Naive thymus-derived CD8-positive, alpha-beta T cell (primary cell): ENCODE results near the gene L1TD1. TPM values are rescaled to one million over a fixed set of nuclear protein-coding genes. Genes with fewer than 3 reads are reported as not detected.
A peak's percentile ranks its signal among the peaks of the same experiment; 100 is the strongest.
"Not testable (repeated sequence)": the region's sequence is repeated elsewhere in the genome, so short reads cannot be mapped to it uniquely, and the experiment has no call there.

Source experiments
- ATAC-seq, 2 donors: fragments of 150-1000 bp; cut with Tn5 transposase in 1 of 2; sonication (Bioruptor Pico), chemical (Tn5 transposase) in 1 of 2; 1 replicate in 1 of 2; 2 replicates in 1 of 2; pipeline ENCODE4 v1.10.0; 2021; ENCODE audit warnings: mild to moderate bottlenecking in 2 of 2, moderate library complexity in 2 of 2
- POLR2A ChIA-PET: fragments of 350-600 bp; sonication (Branson Sonifier 250); formaldehyde crosslinking; loops from one replicate; lab custom pipeline; 2021; ENCODE audit warnings: antibody characterized with exemption; lab: Charles Lee
- DNase-seq, 10 donors: peaks; one replicate each; pipeline versions ENCODE4 v3.0.0 to v3.0.0-alpha.2; 2020 to 2022
- H3K27ac Mint-ChIP-seq, 10 donors: one replicate each; pipeline ENCODE4 v1.8.0; 2020 to 2022; ENCODE audit warnings: mild to moderate bottlenecking in 10 of 10, mixed read lengths in 10 of 10, moderate library complexity in 4 of 10, inconsistent platforms in 1 of 10
- H3K27me3 Mint-ChIP-seq, 5 donors: one replicate each; pipeline ENCODE4 v1.8.0; 2021 to 2022; ENCODE audit warnings: mixed read lengths in 5 of 5
- H3K36me3 Mint-ChIP-seq, 3 donors: one replicate each; pipeline ENCODE4 v1.8.0; 2020 to 2022; ENCODE audit warnings: mixed read lengths in 3 of 3, mild to moderate bottlenecking in 2 of 3, inconsistent platforms in 1 of 3
- H3K4me1 Mint-ChIP-seq, 4 donors: one replicate each; pipeline ENCODE4 v1.8.0; 2021 to 2022; ENCODE audit warnings: mixed read lengths in 4 of 4
- H3K4me3 Mint-ChIP-seq, 10 donors: one replicate each; pipeline ENCODE4 v1.8.0; 2020 to 2022; ENCODE audit warnings: mild to moderate bottlenecking in 10 of 10, mixed read lengths in 10 of 10, moderate library complexity in 6 of 10, inconsistent platforms in 1 of 10
- H3K9me3 Mint-ChIP-seq, 9 donors: one replicate each; pipeline ENCODE4 v1.8.0; 2020 to 2022; ENCODE audit warnings: mixed read lengths in 9 of 9, mild to moderate bottlenecking in 3 of 9, inconsistent platforms in 1 of 9, moderate library complexity in 1 of 9
- polyA plus RNA-seq, 3 donors: library from polyadenylated mRNA; unstranded; fragments of 300-500 nt; fragmentation: Illumina TruSeq; gene quantifications; one replicate each; pipeline ENCODE4 v1.2.3, GENCODE V29; 2021
- total RNA-seq, 8 experiments: library from RNA in 2 of 8; stranded (reverse) in 2 of 8; gene quantifications; one replicate each; pipeline ENCODE4 v1.2.3 and lab custom pipeline; 2021 to 2026

Gene L1TD1
- total and polyA plus RNA-seq, 5 experiments from 2014 or later, result not detected

GRCh38 chr1:62183164-62184020, 11.3 kb upstream of the L1TD1 start:
- H3K27me3 Mint-ChIP-seq, result peaks cover 0 to 13% (median 1%) of the 10 kb centered on the region in 5 donors
- POLR2A ChIA-PET, DNase-seq, H3K4me1 Mint-ChIP-seq, ATAC-seq, H3K9me3 Mint-ChIP-seq, H3K36me3 Mint-ChIP-seq, H3K4me3 Mint-ChIP-seq: not testable (repeated sequence)
- peak overlapping the region in 1 of 10 donors; percentile 68 for H3K27ac Mint-ChIP-seq

GRCh38 chr1:62184336-62184735, 10.3 kb upstream of the L1TD1 start:
- Mint-ChIP-seq H3K27me3 (peaks cover 0 to 13% (median 1%) of the 10 kb centered on the region in 5 donors), H3K4me3 (no peak overlapping the region), H3K27ac (no peak overlapping the region), H3K9me3 (no peaks in the 10 kb centered on the region), H3K4me1 (no peaks in the 10 kb centered on the region), H3K36me3 (no peaks in the 10 kb centered on the region)
- no peak for DNase-seq
- POLR2A ChIA-PET, result no interaction called here
- no peak for ATAC-seq

- POLR2A ChIA-PET, H3K27ac Mint-ChIP-seq, DNase-seq, H3K36me3 Mint-ChIP-seq, H3K9me3 Mint-ChIP-seq, ATAC-seq, H3K4me3 Mint-ChIP-seq, H3K4me1 Mint-ChIP-seq: not testable (repeated sequence)
- H3K27me3 Mint-ChIP-seq, result peaks cover 0 to 13% (median 1%) of the 10 kb centered on the region in 5 donors
Measured at GRCh38 chr1:62185233-62185632, 9.4 kb upstream of the L1TD1 start.

- no peaks in the 10 kb centered on the region for H3K9me3 Mint-ChIP-seq
- POLR2A ChIA-PET, result no interaction called here
- no peaks in the 10 kb centered on the region for H3K4me1 Mint-ChIP-seq
- DNase-seq (no peak), ATAC-seq (no peak)
- H3K27ac Mint-ChIP-seq, result no peak overlapping the region
- no peaks in the 10 kb centered on the region for H3K36me3 Mint-ChIP-seq
- no peak overlapping the region for H3K4me3 Mint-ChIP-seq
- peaks cover 0 to 13% (median 1%) of the 10 kb centered on the region in 5 donors for H3K27me3 Mint-ChIP-seq
Measured at GRCh38 chr1:62185677-62186076, 9.0 kb upstream of the L1TD1 start.

GRCh38 chr1:62187548-62187947, 7.1 kb upstream of the L1TD1 start:
- H3K27ac Mint-ChIP-seq, result no peak overlapping the region
- no peak overlapping the region for H3K4me3 Mint-ChIP-seq
- POLR2A ChIA-PET, result no interaction called here
- H3K36me3 Mint-ChIP-seq, result no peaks in the 10 kb centered on the region
- no peak for DNase-seq
- H3K27me3 Mint-ChIP-seq, result peaks cover under 1 to 10% (median 3%) of the 10 kb centered on the region in 5 donors
- H3K9me3 Mint-ChIP-seq, result no peaks in the 10 kb centered on the region
- ATAC-seq, result no peak
- H3K4me1 Mint-ChIP-seq, result no peaks in the 10 kb centered on the region

- no peaks in the 10 kb centered on the region for H3K9me3 Mint-ChIP-seq
- H3K36me3 Mint-ChIP-seq, result no peaks in the 10 kb centered on the region
- no peak overlapping the region for H3K4me3 Mint-ChIP-seq
- ATAC-seq, result no peak
- POLR2A ChIA-PET, result no interaction called here
- DNase-seq, result no peak
- no peaks in the 10 kb centered on the region for H3K4me1 Mint-ChIP-seq
- peaks cover 0 to 16% (median 6%) of the 10 kb centered on the region in 5 donors for H3K27me3 Mint-ChIP-seq
- H3K27ac Mint-ChIP-seq, result no peak overlapping the region
Measured at GRCh38 chr1:62188111-62188510, 6.5 kb upstream of the L1TD1 start.

- Mint-ChIP-seq H3K27me3 (peaks cover 17 to 57% (median 36%) of the 10 kb centered on the region in 5 donors), H3K4me3 (peak overlapping the region in 4 of 10 donors; percentile 4 to 59 (median 42)), H3K4me1 (peaks cover 2 to 13% (median 7%) of the 10 kb centered on the region in 4 donors), H3K36me3 (peaks cover 0 to 5% (median 5%) of the 10 kb centered on the region in 3 donors), H3K27ac (no peak overlapping the region), H3K9me3 (peaks cover 0 to 7% (median 0%) of the 10 kb centered on the region in 9 donors)
- POLR2A ChIA-PET, result no interaction called here
- ATAC-seq (no peak), DNase-seq (no peak)
Measured at GRCh38 chr1:62196086-62196690, 1.5 kb downstream of the L1TD1 start.

- POLR2A ChIA-PET, result interaction anchor here (0.7 kb wide), 1 partner anchor 120 kb away, joined by 3 read pairs; no protein-coding TSS in a partner anchor
- H3K9me3 Mint-ChIP-seq, result peaks cover 0 to 7% (median 0%) of the 10 kb centered on the region in 9 donors
Measured at GRCh38 chr1:62198069-62198780, 3.6 kb downstream of the L1TD1 start.

GRCh38 chr1:62198781-62199125, 4.1 kb downstream of the L1TD1 start:
- H3K36me3 Mint-ChIP-seq, result peaks cover 0 to 5% (median 5%) of the 10 kb centered on the region in 3 donors
- ATAC-seq (no peak), DNase-seq (no peak)
- no peak overlapping the region for H3K27ac Mint-ChIP-seq
- POLR2A ChIA-PET, result interaction anchor here (0.7 kb wide), 1 partner anchor 121 kb away, joined by 3 read pairs; no protein-coding TSS in a partner anchor
- H3K4me3 Mint-ChIP-seq, result no peak overlapping the region
- H3K9me3 Mint-ChIP-seq, result peaks cover 0 to 7% (median 0%) of the 10 kb centered on the region in 9 donors
- H3K27me3 Mint-ChIP-seq, result peaks cover 17 to 44% (median 29%) of the 10 kb centered on the region in 5 donors
- peaks cover 2 to 13% (median 7%) of the 10 kb centered on the region in 4 donors for H3K4me1 Mint-ChIP-seq

More at GRCh38 chr1:62198069-62198780, 3.6 kb downstream of the L1TD1 start:
- H3K36me3 Mint-ChIP-seq, result peaks cover 0 to 5% (median 5%) of the 10 kb centered on the region in 3 donors
- H3K4me1 Mint-ChIP-seq, result peaks cover 2 to 13% (median 7%) of the 10 kb centered on the region in 4 donors
- no peak overlapping the region for H3K4me3 Mint-ChIP-seq
- ATAC-seq (no peak), DNase-seq (no peak)
- peaks cover 17 to 50% (median 33%) of the 10 kb centered on the region in 5 donors for H3K27me3 Mint-ChIP-seq
- no peak overlapping the region for H3K27ac Mint-ChIP-seq

GRCh38 chr1:62207187-62207586, 12.5 kb downstream of the L1TD1 start:
- no peak for DNase-seq
- no peak for ATAC-seq
- Mint-ChIP-seq H3K27me3 (peaks cover 0 to 11% (median 6%) of the 10 kb centered on the region in 5 donors), H3K36me3 (peaks cover 0 to 25% (median 8%) of the 10 kb centered on the region in 3 donors), H3K9me3 (peaks cover 7 to 39% (median 19%) of the 10 kb centered on the region in 9 donors), H3K4me1 (peaks cover 0 to 6% (median 3%) of the 10 kb centered on the region in 4 donors), H3K27ac (no peak overlapping the region), H3K4me3 (no peak overlapping the region)
- POLR2A ChIA-PET, result no interaction called here

GRCh38 chr1:62208087-62208486, 13.4 kb downstream of the L1TD1 start:
- ATAC-seq, result no peak
- DNase-seq, result no peak
- Mint-ChIP-seq H3K9me3 (peaks cover 7 to 40% (median 19%) of the 10 kb centered on the region in 9 donors), H3K4me1 (peaks cover 0 to 6% (median 3%) of the 10 kb centered on the region in 4 donors), H3K27ac (no peak overlapping the region), H3K4me3 (no peak overlapping the region), H3K27me3 (peaks cover 0 to 9% (median 6%) of the 10 kb centered on the region in 5 donors), H3K36me3 (peaks cover 0 to 25% (median 8%) of the 10 kb centered on the region in 3 donors)
- POLR2A ChIA-PET, result interaction anchor here (0.7 kb wide), 1 partner anchor 13 kb away, joined by 3 read pairs; no protein-coding TSS in a partner anchor

- DNase-seq (no peak), ATAC-seq (no peak)
- H3K4me3 Mint-ChIP-seq, result no peak overlapping the region
- peaks cover 0 to 6% (median 3%) of the 10 kb centered on the region in 4 donors for H3K4me1 Mint-ChIP-seq
- no peak overlapping the region for H3K27ac Mint-ChIP-seq
- peaks cover 7 to 40% (median 19%) of the 10 kb centered on the region in 9 donors for H3K9me3 Mint-ChIP-seq
- H3K27me3 Mint-ChIP-seq, result peaks cover 0 to 9% (median 6%) of the 10 kb centered on the region in 5 donors
- peaks cover 0 to 25% (median 8%) of the 10 kb centered on the region in 3 donors for H3K36me3 Mint-ChIP-seq
- POLR2A ChIA-PET, result interaction anchor here (0.7 kb wide), 1 partner anchor 12 kb away, joined by 3 read pairs; no protein-coding TSS in a partner anchor
Measured at GRCh38 chr1:62208970-62209369, 14.3 kb downstream of the L1TD1 start.
